ENCODE data around the gene NSUN6.

The NSUN6 gene

GRCh38 chr10:18675086-18675801 lies 23.9 kb upstream of the NSUN6 start:
- no peak for DNase-seq (ENCODE audit: low spot score)
- TF ChIP-seq CTCF (IDR thresholded peaks at IDR 0.05), result no peak
- no peak overlapping the region for H3K4me3 ChIP-seq
- no peak overlapping the region for H3K27ac ChIP-seq

GRCh38 chr10:18668026-18668425 lies 16.6 kb upstream of the NSUN6 start:
- H3K27ac ChIP-seq, result no peak overlapping the region
- no peak overlapping the region for H3K4me3 ChIP-seq
- TF ChIP-seq CTCF (IDR thresholded peaks at IDR 0.05), result no peak
- DNase-seq (ENCODE audit: low spot score), result no peak

GRCh38 chr10:18666810-18667209 lies 15.4 kb upstream of the NSUN6 start:
- no peak for TF ChIP-seq CTCF (IDR thresholded peaks at IDR 0.05)
- H3K4me3 ChIP-seq, result no peak overlapping the region
- no peak for DNase-seq (ENCODE audit: low spot score)
- H3K27ac ChIP-seq, result no peak overlapping the region

- no peak overlapping the region for H3K27ac ChIP-seq
- DNase-seq (ENCODE audit: low spot score), result no peak
These were observed 14.6 kb upstream of the NSUN6 start for GRCh38 chr10:18665815-18666558.

GRCh38 chr10:18664841-18665478 lies 13.6 kb upstream of the NSUN6 start:
- H3K27ac ChIP-seq, result no peak overlapping the region
- no peak for TF ChIP-seq CTCF (IDR thresholded peaks at IDR 0.05)
- no peak overlapping the region for H3K4me3 ChIP-seq
- no peak for DNase-seq (ENCODE audit: low spot score)

More at GRCh38 chr10:18665815-18666558, 14.6 kb upstream of the NSUN6 start:
- H3K4me3 ChIP-seq, result no peak overlapping the region
- TF ChIP-seq CTCF (IDR thresholded peaks at IDR 0.05), result no peak

GRCh38 chr10:18660816-18661431 lies 9.5 kb upstream of the NSUN6 start:
- TF ChIP-seq CTCF (IDR thresholded peaks at IDR 0.05), result no peak
- H3K27ac ChIP-seq, result no peak overlapping the region
- no peak for DNase-seq (ENCODE audit: low spot score)
- peak overlapping the region; percentile 87 for H3K4me3 ChIP-seq

All from coronary artery (tissue), 2 donors.